ENCODE measurements around the gene PRKCA. TPM values are rescaled to one million over a fixed set of nuclear protein-coding genes. Genes with fewer than 3 reads are reported as not detected.
"Not testable (repeated sequence)": the region's sequence is repeated elsewhere in the genome, so short reads cannot be mapped to it uniquely, and the experiment has no call there.

PRKCA gene
- total RNA-seq, 4 donors from 2014 or later: 26.0 to 89.0 (median 32.8) TPM

DNA sequence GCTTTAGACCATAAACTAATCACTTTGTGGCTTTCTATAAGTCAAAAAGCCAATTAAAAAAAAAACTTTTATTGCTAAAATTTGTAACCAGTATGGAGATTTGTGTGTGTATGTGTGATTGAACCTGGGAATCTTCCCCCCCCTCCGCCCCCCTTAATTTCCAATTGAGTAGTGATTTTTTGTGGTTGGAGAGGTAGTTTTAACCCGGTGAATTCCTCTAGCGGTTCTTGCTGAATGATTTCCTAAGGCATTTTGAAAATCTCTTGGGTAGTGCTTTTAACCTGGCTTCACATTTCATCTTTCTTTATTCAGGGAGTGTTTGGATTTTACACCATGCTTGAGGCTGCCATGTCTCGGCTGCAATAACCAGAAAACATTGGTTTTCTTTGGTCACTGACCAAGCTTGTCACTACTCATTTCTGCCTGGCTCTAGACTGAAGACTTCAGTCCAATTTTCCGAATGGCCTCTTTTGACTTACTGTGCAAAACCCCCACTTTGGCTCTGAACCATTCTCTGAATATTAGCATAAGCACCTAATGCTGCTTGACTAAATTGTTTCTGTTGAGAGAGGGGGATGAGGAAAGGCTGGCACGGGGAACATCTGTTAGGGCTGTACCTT lies 35.6 kb downstream of the PRKCA start:
- no peak for TF ChIP-seq POLR2AphosphoS5 (IDR thresholded peaks at IDR 0.05)
- no peak for TF ChIP-seq EP300 (IDR thresholded peaks at IDR 0.05)
- no peak for TF ChIP-seq POLR2A (IDR thresholded peaks at IDR 0.05)
- no peaks in the 10 kb centered on the region for H3K9me3 ChIP-seq
- 43 to 46% methylated on average over 6 of the region's 6 CpGs for WGBS, 2 donors (ENCODE audit: low coverage in 1 of 2)
- H3K4me3 ChIP-seq: no peak overlapping the region
- H3K4me1 ChIP-seq: peaks cover 0 to 54% (median 6%) of the 10 kb centered on the region in 3 donors
- H3K27me3 ChIP-seq: no peaks in the 10 kb centered on the region
- no peak for ATAC-seq
- H3K27ac ChIP-seq: no peak overlapping the region
- no peaks in the 10 kb centered on the region for H3K36me3 ChIP-seq

DNA sequence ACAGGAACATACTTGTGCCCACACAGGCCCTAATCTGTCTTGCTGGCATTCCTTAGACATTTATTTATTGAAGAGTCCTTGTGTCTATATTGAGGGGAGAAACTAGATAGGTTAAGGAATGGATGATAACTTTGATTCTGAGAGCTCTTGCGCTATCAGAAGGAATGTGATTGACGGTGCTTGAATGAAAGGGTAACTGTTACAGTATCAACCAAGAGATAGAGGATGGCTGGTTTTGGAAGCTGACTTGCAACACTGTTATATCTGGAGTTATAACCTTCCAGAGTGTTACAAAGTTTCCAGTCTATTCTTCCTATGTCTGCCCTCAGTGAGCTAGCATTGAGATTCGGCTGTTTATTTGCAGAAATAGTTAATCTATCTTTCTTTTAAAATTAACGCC lies 36.5 kb downstream of the PRKCA start:
- TF ChIP-seq POLR2AphosphoS5 (IDR thresholded peaks at IDR 0.05): no peak
- no peak for TF ChIP-seq POLR2A (IDR thresholded peaks at IDR 0.05)
- TF ChIP-seq, protein P1, sequence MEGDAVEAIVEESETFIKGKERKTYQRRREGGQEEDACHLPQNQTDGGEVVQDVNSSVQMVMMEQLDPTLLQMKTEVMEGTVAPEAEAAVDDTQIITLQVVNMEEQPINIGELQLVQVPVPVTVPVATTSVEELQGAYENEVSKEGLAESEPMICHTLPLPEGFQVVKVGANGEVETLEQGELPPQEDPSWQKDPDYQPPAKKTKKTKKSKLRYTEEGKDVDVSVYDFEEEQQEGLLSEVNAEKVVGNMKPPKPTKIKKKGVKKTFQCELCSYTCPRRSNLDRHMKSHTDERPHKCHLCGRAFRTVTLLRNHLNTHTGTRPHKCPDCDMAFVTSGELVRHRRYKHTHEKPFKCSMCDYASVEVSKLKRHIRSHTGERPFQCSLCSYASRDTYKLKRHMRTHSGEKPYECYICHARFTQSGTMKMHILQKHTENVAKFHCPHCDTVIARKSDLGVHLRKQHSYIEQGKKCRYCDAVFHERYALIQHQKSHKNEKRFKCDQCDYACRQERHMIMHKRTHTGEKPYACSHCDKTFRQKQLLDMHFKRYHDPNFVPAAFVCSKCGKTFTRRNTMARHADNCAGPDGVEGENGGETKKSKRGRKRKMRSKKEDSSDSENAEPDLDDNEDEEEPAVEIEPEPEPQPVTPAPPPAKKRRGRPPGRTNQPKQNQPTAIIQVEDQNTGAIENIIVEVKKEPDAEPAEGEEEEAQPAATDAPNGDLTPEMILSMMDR (IDR thresholded peaks at IDR 0.05): no peak
- TF ChIP-seq EP300 (IDR thresholded peaks at IDR 0.05): no peak
- Histone ChIP-seq H3K4me3 (no peak overlapping the region), H3K27me3 (no peaks in the 10 kb centered on the region), H3K27ac (no peak overlapping the region), H3K4me1 (peaks cover 0 to 44% (median 6%) of the 10 kb centered on the region in 3 donors), H3K36me3 (no peaks in the 10 kb centered on the region), H3K9me3 (no peaks in the 10 kb centered on the region)
- WGBS, 2 donors (ENCODE audit: low coverage in 1 of 2): 57 to 80% methylated on average over 4 of the region's 4 CpGs
- ATAC-seq: no peak

DNA sequence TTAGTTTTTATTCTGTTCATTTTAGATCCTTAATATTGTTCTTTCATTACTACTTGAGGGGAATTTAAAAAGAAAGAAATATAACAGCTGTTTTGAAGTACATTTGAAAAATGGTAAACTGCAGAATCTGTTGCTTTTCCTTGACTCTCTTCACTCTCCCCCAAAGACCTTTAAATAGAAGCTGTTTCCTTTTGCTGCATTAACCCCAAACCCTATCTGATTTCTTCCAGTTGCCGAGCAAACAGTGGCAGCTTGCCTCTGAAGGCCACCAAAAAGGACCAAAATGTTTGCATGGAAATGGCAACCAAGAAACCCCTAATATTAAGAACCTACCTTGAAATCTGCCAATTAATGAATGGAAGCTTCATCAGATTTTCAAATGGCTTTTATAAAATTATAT lies 37.1 kb downstream of the PRKCA start:
- no peak overlapping the region for H3K4me3 ChIP-seq
- TF ChIP-seq POLR2AphosphoS5 (IDR thresholded peaks at IDR 0.05): no peak
- TF ChIP-seq, protein P1 (IDR thresholded peaks at IDR 0.05): no peak
- no peak for TF ChIP-seq POLR2A (IDR thresholded peaks at IDR 0.05)
- no peak for TF ChIP-seq EP300 (IDR thresholded peaks at IDR 0.05)
- 27% methylated on average over 1 of the region's 1 CpG; no CpG with 5 or more reads in 1 of the 2 donors for WGBS, 2 donors (ENCODE audit: low coverage in 1 of 2)

DNA sequence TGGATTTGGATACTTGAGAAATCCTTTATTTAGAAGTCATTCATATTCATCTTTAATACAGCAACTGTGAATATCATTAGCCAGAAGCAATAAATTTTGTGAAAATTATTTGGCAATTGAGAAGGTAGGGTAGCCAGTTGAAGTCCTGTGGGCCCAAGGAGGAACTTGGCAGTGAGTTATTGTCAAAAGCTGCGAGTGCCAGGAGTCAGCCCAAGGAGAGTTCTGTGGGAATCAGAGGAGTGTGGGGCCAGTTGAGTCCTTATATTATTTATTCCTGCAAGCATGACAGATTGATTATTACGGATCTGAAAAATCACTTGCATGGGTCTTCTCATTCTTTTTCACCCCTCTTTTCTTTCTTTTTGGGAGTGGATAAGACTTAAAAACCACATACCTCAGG lies 38.3 kb downstream of the PRKCA start:
- Histone ChIP-seq H3K27me3 (no peaks in the 10 kb centered on the region), H3K27ac (no peak overlapping the region), H3K9me3 (no peaks in the 10 kb centered on the region), H3K4me3 (no peak overlapping the region), H3K4me1 (peaks cover 0 to 54% (median 10%) of the 10 kb centered on the region in 3 donors), H3K36me3 (no peaks in the 10 kb centered on the region)
- WGBS, 2 donors (ENCODE audit: low coverage in 1 of 2): 45 to 78% methylated on average over 2 of the region's 2 CpGs
- TF ChIP-seq POLR2A (IDR thresholded peaks at IDR 0.05): no peak
- TF ChIP-seq EP300 (IDR thresholded peaks at IDR 0.05): no peak
- no peak for ATAC-seq

More for the DNA sequence above, 37.1 kb downstream of the PRKCA start:
- H3K9me3 ChIP-seq: no peaks in the 10 kb centered on the region
- H3K27ac ChIP-seq: no peak overlapping the region
- H3K27me3 ChIP-seq: no peaks in the 10 kb centered on the region
- no peak for ATAC-seq
- H3K4me1 ChIP-seq: peaks cover 0 to 45% (median 6%) of the 10 kb centered on the region in 3 donors
- H3K36me3 ChIP-seq: no peaks in the 10 kb centered on the region

DNA sequence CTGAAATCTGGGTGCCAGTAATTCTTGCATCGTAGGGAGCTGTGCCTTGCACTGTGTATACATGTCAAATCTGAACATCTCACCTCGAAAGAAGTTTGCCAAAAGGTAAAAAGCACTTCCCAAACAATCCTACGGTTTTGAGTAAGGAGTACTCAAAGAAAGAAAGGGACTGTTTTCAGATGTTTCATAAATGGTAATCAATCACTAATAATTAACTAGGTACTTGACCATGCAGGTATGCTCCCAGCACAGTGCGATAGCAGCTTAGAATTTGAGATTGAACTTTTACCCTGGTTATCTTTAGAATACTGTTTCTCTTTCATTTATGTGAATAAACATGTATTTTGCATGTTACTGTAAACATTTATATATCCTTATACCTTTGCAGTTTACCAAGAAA lies 39.0 kb downstream of the PRKCA start:
- Histone ChIP-seq H3K36me3 (no peaks in the 10 kb centered on the region), H3K4me3 (no peak overlapping the region), H3K27ac (no peak overlapping the region), H3K9me3 (no peaks in the 10 kb centered on the region), H3K4me1 (peaks cover 0 to 54% (median 10%) of the 10 kb centered on the region in 3 donors), H3K27me3 (no peaks in the 10 kb centered on the region)
- ATAC-seq: no peak
- TF ChIP-seq EP300 (IDR thresholded peaks at IDR 0.05): no peak
- TF ChIP-seq POLR2AphosphoS5 (IDR thresholded peaks at IDR 0.05): no peak
- TF ChIP-seq, protein P1 (IDR thresholded peaks at IDR 0.05): no peak
- TF ChIP-seq POLR2A (IDR thresholded peaks at IDR 0.05): no peak
- 64 to 81% methylated on average over 4 of the region's 4 CpGs for WGBS, 2 donors (ENCODE audit: low coverage in 1 of 2)

DNA sequence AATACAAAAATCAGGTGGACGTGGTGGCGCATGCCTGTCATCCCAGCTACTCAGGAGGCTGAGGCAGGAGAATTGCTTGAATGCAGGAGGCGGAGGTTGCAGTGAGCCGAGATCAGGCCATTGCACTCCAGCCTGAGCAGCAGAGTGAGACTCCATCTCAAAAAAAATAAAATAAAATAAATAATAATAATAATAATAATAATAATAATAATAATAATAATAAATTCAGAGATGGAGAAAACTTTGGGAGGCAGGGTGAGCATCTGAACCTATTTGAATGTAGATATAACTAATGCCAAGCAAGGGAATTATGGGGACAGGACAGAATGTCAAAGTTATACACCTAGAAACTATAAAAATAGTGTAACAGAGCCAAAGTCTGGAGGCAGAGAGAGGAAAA lies 39.9 kb downstream of the PRKCA start:
- not testable (repeated sequence) for H3K27ac ChIP-seq, H3K36me3 ChIP-seq, H3K27me3 ChIP-seq, ATAC-seq, H3K9me3 ChIP-seq, H3K4me3 ChIP-seq
- 100% methylated on average over 3 of the region's 4 CpGs; no CpG with 5 or more reads in 1 of the 2 donors for WGBS, 2 donors (ENCODE audit: low coverage in 1 of 2)
- H3K4me1 ChIP-seq: peaks cover 0 to 51% (median 10%) of the 10 kb centered on the region in 3 donors

All from gastroesophageal sphincter (tissue), 4 donors.